Fibroblast of lung (primary cell): Measurements from ENCODE around the gene LIG1. TPM values are rescaled to one million over a fixed set of nuclear protein-coding genes. Genes with fewer than 3 reads are reported as not detected.

Experiments
- DNase-seq, 2 donors: peaks; one replicate each; pipeline versions ENCODE4 v3.0.0 to v3.0.0-alpha.2; 2010; ENCODE audit warnings: low read depth in 2 of 2
- H2AFZ ChIP-seq: 2 replicates; pipeline ENCODE4 v1.5.1; 2012; ENCODE audit warnings: low read length, control low read depth, inconsistent platforms
- H3K27ac ChIP-seq: 2 replicates; pipeline ENCODE4 v1.5.1; 2011; ENCODE audit warnings: low read length, control low read depth; ENCODE audit not compliant: insufficient read depth
- H3K27me3 ChIP-seq: 2 replicates; pipeline ENCODE4 v1.5.1; 2011; ENCODE audit warnings: mild to moderate bottlenecking, low read length; ENCODE audit not compliant: control insufficient read depth, insufficient read depth
- H3K36me3 ChIP-seq: 2 replicates; pipeline ENCODE4 v1.5.1; 2011; ENCODE audit warnings: low read length; ENCODE audit not compliant: control insufficient read depth, insufficient read depth
- H3K4me1 ChIP-seq: 2 replicates; pipeline ENCODE4 v1.5.1; 2011; ENCODE audit warnings: low read length; ENCODE audit not compliant: control insufficient read depth, insufficient read depth; ENCODE audit errors: extremely low read depth
- H3K4me2 ChIP-seq: 2 replicates; pipeline ENCODE4 v1.5.1; 2011; ENCODE audit warnings: low read length, control low read depth; ENCODE audit not compliant: insufficient read depth; ENCODE audit errors: extremely low read depth
- H3K4me3 ChIP-seq, 4 experiments: fragments of 200-600 bp in 1 of 4; sonication (generic) in 1 of 4; replicated peaks in 1 of 4; 2 replicates each; pipeline ENCODE4 v1.5.1; 2011 to 2016; ENCODE audit warnings: low read length in 4 of 4, low read depth in 3 of 4, mild to moderate bottlenecking in 3 of 4, control low read depth in 2 of 4, inconsistent platforms in 1 of 4, mixed read lengths in 1 of 4; ENCODE audit not compliant: insufficient read depth in 1 of 4; ENCODE audit errors: control extremely low read depth in 1 of 4
- H3K79me2 ChIP-seq: 2 replicates; pipeline ENCODE4 v1.5.1; 2012; ENCODE audit warnings: mild to moderate bottlenecking, low read length, inconsistent platforms; ENCODE audit not compliant: control insufficient read depth, insufficient read depth
- H3K9ac ChIP-seq: 2 replicates; pipeline ENCODE4 v1.5.1; 2011; ENCODE audit warnings: mild to moderate bottlenecking, low read length, control low read depth; ENCODE audit not compliant: insufficient read depth
- H3K9me3 ChIP-seq: 2 replicates; pipeline ENCODE4 v1.5.1; 2012; ENCODE audit warnings: low read depth, low read length; ENCODE audit not compliant: control insufficient read depth, insufficient read depth
- H4K20me1 ChIP-seq: 2 replicates; pipeline ENCODE4 v1.5.1; 2011; ENCODE audit warnings: low read length; ENCODE audit not compliant: control insufficient read depth, insufficient read depth; ENCODE audit errors: extremely low read depth
- CTCF ChIP-seq, 2 donors: IDR thresholded peaks in 1 of 2; conservative IDR thresholded peaks in 1 of 2; 1 replicate in 1 of 2; 2 replicates in 1 of 2; pipeline ENCODE4 v1.5.1; 2011 to 2012; ENCODE audit warnings: low read length in 2 of 2, control low read depth in 1 of 2, inconsistent platforms in 1 of 2, low read depth in 1 of 2, mild to moderate bottlenecking in 1 of 2
- EZH2 ChIP-seq: IDR thresholded peaks from 2 replicates; pipeline ENCODE4 v1.5.1; 2012; ENCODE audit warnings: low read length, control low read depth, mild to moderate bottlenecking; ENCODE audit errors: missing control alignments
- polyA plus RNA-seq, 2 donors: library from polyadenylated mRNA; depleted of rRNA in 1 of 2; stranded (reverse) in 1 of 2; unstranded in 1 of 2; fragments of >200 nt; gene quantifications; 2 replicates each; pipeline ENCODE4 v1.2.1, GENCODE V29; 2011 to 2012; ENCODE audit warnings: missing spikeins in 1 of 2
- total RNA-seq: library from RNA; depleted of rRNA; stranded (reverse); fragments of >200 nt; gene quantifications from 2 replicates; pipeline ENCODE4 v1.2.1, GENCODE V29; 2014

The LIG1 gene
- total and polyA plus RNA-seq, 2 donors (not counting 1 experiment from before 2014, with no cell fraction given) = 10.6 TPM

DNA sequence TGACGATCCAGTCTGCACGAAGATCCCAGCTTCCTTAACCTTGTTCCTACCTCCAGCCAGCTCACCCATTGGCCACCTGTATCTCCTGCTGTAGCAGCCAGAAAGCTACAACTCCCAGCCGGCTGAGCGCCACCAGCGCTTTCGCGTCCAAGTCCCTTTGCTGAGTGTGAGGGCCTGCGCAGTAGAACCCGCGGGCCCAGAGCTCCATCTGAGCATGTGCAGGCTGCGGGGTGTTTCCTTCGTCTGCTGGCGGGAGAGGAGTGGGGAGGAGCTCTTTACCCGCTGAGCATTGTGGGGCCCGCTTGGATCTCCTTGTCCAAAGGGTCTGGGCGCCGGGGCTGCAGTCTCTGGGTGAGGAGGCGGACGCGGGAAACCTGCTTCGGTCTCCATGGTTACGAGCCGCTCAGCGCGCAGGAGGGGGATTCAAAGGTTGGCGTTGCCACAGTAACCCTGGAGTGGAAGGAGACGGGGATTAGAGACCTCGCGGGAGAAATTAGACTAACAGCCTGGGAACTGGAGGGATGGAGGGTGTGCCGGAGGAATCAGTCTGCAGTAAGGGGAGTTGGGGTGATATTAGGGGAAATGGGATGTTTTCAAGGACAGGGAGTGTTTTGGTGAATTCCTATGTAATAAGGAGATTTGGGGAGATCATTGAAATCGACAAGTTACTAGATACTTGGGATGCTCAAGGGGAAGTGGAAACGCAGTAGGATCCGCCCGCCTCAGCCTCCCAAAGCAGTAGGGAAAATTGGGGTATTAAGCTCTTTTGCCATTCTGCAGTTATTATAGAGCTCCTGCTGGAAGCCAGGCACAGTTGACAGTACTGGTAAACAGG is 33.9 kb upstream of the LIG1 start:
- Histone ChIP-seq H3K4me1 (peaks cover 3% of the 10 kb centered on the region), H4K20me1 (no peaks in the 10 kb centered on the region), H2AFZ (peak overlapping the region; percentile 99), H3K27me3 (no peaks in the 10 kb centered on the region), H3K27ac (peak overlapping the region; percentile 89), H3K4me3 (peak overlapping the region; percentile 79 to 92 (median 88)), H3K79me2 (peaks cover 10% of the 10 kb centered on the region), H3K36me3 (no peaks in the 10 kb centered on the region), H3K9me3 (no peaks in the 10 kb centered on the region), H3K9ac (peak overlapping the region; percentile 60), H3K4me2 (peak overlapping the region; percentile 100)
- TF ChIP-seq EZH2 (no peak), CTCF (conservative IDR thresholded peaks at IDR 0.05 in 1 of 2, IDR thresholded peaks at IDR 0.05 in 1 of 2; ENCODE audit: low read depth in 1 of 2, low read length in 2 of 2) (no peak)
- peak; percentile 91 to 96 for DNase-seq

DNA sequence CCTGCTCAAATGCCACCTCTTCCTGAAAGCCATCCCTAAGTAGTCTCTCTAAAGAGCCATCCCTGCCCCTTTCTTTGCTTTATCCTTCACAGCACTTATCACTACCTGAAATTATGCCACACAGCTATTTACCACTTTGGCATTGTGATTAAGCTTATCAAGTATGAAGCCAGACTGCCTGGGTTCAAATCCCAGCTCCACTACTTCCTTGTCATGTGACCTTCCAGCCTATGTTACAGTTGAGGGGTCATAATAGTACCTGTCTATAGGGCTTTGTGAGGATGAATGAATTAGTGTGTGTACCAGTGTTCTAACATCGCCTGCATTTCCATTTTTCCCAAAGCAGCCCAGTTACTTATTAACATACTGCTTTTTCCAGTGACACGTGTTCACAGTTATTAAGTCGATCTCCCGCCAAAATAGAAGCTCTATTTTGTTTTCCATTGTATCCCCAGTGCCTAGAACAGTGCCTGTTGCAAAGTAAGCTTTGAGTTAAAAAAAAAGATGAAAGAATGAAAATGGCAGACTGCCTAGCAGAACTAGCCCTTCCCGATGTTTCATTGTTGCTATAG is 33.2 kb upstream of the LIG1 start:
- H3K4me2 ChIP-seq = peak overlapping the region; percentile 100
- H3K4me1 ChIP-seq = peaks cover 3% of the 10 kb centered on the region
- H3K4me3 ChIP-seq = peak overlapping the region; percentile 79 to 92 (median 88)
- no peaks in the 10 kb centered on the region for H4K20me1 ChIP-seq
- H3K27ac ChIP-seq = peak overlapping the region; percentile 89
- H3K9me3 ChIP-seq = no peaks in the 10 kb centered on the region
- H3K79me2 ChIP-seq = peaks cover 10% of the 10 kb centered on the region
- TF ChIP-seq CTCF (conservative IDR thresholded peaks at IDR 0.05 in 1 of 2, IDR thresholded peaks at IDR 0.05 in 1 of 2; ENCODE audit: low read depth in 1 of 2, low read length in 2 of 2) (no peak), EZH2 (no peak)
- H2AFZ ChIP-seq = peak overlapping the region; percentile 97
- no peaks in the 10 kb centered on the region for H3K36me3 ChIP-seq
- H3K27me3 ChIP-seq = no peaks in the 10 kb centered on the region
- DNase-seq = no peak
- peak overlapping the region; percentile 60 for H3K9ac ChIP-seq

GRCh38 chr19:48196933-48197665 is 27.0 kb upstream of the LIG1 start:
- Histone ChIP-seq H3K27ac (no peak overlapping the region), H2AFZ (no peak overlapping the region), H3K36me3 (no peaks in the 10 kb centered on the region), H3K4me3 (no peak overlapping the region), H3K4me1 (peaks cover 2% of the 10 kb centered on the region), H3K9ac (no peak overlapping the region), H3K27me3 (no peaks in the 10 kb centered on the region), H4K20me1 (no peaks in the 10 kb centered on the region), H3K9me3 (no peaks in the 10 kb centered on the region), H3K79me2 (no peaks in the 10 kb centered on the region), H3K4me2 (no peak overlapping the region)
- no peak for DNase-seq
- TF ChIP-seq CTCF (conservative IDR thresholded peaks at IDR 0.05 in 1 of 2, IDR thresholded peaks at IDR 0.05 in 1 of 2; ENCODE audit: low read depth in 1 of 2, low read length in 2 of 2) = no peak
- TF ChIP-seq EZH2 = no peak
